Lower leg skin (tissue), 4 donors: Measurements from ENCODE around the gene ANXA6. TPM values are rescaled to one million over a fixed set of nuclear protein-coding genes. Genes with fewer than 3 reads are reported as not detected.

ENCODE experiments used
- DNase-seq, 2 donors: peaks; one replicate each; pipeline ENCODE4 v3.0.0-alpha.2; 2019; ENCODE audit warnings: low spot score in 2 of 2
- H3K4me3 ChIP-seq: fragments of 200-600 bp; sonication (generic); 2 replicates; pipeline ENCODE4 v1.5.1; 2017; ENCODE audit warnings: mild to moderate bottlenecking, low read depth; ENCODE audit not compliant: poor library complexity, severe bottlenecking
- CTCF ChIP-seq, 3 donors: fragments of 450-650 bp; IDR thresholded peaks; one replicate each; pipeline ENCODE4 v1.5.1; 2016; ENCODE audit warnings: antibody characterized with exemption in 3 of 3, mild to moderate bottlenecking in 3 of 3, moderate library complexity in 2 of 3
- POLR2A ChIP-seq, 2 donors: fragments of 450-650 bp; IDR thresholded peaks; one replicate each; pipeline ENCODE4 v1.6.1; 2016 to 2017; ENCODE audit warnings: antibody characterized with exemption in 2 of 2, mild to moderate bottlenecking in 1 of 2, moderate library complexity in 1 of 2
- WGBS, 2 donors: methylation state at CpG; one replicate each; pipeline ENCODE4 v1.1.5; 2018; 5-methylcytosine and 5-hydroxymethylcytosine counted together
- intact Hi-C: fragments of 100-400 bp; cut with DNase I; formaldehyde crosslinking; loops from one replicate; pipeline ENCODE4 v1.15.0; 2023; ENCODE audit warnings: low total_unique reads
- total RNA-seq, 4 donors: library from RNA; depleted of rRNA; stranded (reverse); fragments of >200 nt; gene quantifications; one replicate each; pipeline ENCODE4 v1.1.0, GENCODE V29; 2016

The ANXA6 gene
- total RNA-seq, 4 donors from 2014 or later: 34.2 to 68.4 (median 43.3) TPM

DNA sequence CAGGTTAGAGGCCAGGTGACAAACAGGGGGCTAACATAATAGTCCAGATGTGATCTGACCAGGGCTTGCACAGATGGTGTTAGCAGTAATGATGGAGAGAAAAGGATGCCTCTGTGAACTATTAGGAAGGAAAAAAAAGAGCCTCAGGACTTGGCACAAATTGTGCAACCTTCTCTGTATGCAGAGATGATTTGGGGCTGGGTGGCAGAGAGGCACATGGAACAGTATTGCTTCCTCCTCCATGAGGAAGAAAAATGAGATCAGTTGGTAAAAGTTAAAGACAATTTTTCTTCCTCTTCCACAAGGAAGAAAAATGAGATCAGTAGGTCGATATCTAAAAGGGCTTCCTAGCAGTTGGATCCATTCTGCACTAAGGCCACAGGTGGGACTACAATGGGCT is 13.9 kb upstream of the ANXA6 start:
- TF ChIP-seq CTCF (IDR thresholded peaks at IDR 0.05) (no peak), POLR2A (IDR thresholded peaks at IDR 0.05) (no peak)
- intact Hi-C loops: no loop called here
- WGBS, 2 donors: 70 to 76% methylated on average over 1 of the region's 1 CpG

DNA sequence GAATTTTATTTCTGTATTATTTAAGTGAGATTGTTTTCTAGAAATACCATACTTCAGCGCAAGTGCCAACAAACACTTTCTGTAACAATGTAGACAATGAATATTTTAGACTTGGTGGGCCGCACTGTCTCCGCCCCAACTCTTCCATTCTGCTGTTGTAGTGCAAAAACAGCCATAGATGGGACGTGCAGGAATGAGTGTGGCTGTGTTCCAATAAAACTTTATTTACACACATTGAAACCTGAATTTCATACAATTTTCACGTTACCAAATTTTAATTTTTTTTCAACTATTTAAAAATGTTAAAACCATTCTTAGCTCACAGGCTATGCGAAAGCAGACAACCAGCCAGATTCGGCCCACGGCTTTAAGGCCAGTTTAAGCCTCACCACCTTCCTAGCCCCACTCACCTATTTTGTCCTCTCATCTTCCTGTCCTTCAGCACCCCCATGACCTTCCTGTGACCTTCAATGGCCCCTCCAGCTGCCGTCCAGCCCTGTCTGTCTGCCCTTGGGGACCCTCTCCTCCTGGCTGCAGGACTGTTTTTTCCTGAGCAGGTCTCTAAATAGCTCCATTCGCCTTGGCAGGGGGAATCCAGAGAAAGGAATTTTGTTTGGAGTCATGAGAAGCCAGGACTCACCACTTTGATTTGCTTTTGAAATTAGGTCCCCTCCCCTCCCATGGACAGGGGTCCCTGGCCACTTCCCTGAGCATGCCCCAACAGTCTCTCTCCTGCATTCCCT is 11.2 kb upstream of the ANXA6 start:
- 78 to 85% methylated on average over 10 of the region's 10 CpGs for WGBS, 2 donors
- DNase-seq: peak in 1 of 2 donors; percentile 53
- intact Hi-C loops: loop anchor here (5.0 kb wide), 1 partner anchor 36 kb away; no protein-coding TSS in a partner anchor

More for the DNA sequence above, 13.9 kb upstream of the ANXA6 start:
- DNase-seq: no peak
- no peak overlapping the region for H3K4me3 ChIP-seq

GRCh38 chr5:151167022-151167421 is 9.4 kb upstream of the ANXA6 start:
- H3K4me3 ChIP-seq: no peak overlapping the region
- 80 to 82% methylated on average over 9 of the region's 9 CpGs for WGBS, 2 donors
- TF ChIP-seq CTCF (IDR thresholded peaks at IDR 0.05): no peak
- TF ChIP-seq POLR2A (IDR thresholded peaks at IDR 0.05): no peak
- DNase-seq: no peak
- intact Hi-C loops: loop anchor here (5.0 kb wide), 1 partner anchor 35 kb away; no protein-coding TSS in a partner anchor

More for the DNA sequence above, 11.2 kb upstream of the ANXA6 start:
- H3K4me3 ChIP-seq: no peak overlapping the region
- TF ChIP-seq CTCF (IDR thresholded peaks at IDR 0.05) (no peak), POLR2A (IDR thresholded peaks at IDR 0.05) (no peak)

DNA sequence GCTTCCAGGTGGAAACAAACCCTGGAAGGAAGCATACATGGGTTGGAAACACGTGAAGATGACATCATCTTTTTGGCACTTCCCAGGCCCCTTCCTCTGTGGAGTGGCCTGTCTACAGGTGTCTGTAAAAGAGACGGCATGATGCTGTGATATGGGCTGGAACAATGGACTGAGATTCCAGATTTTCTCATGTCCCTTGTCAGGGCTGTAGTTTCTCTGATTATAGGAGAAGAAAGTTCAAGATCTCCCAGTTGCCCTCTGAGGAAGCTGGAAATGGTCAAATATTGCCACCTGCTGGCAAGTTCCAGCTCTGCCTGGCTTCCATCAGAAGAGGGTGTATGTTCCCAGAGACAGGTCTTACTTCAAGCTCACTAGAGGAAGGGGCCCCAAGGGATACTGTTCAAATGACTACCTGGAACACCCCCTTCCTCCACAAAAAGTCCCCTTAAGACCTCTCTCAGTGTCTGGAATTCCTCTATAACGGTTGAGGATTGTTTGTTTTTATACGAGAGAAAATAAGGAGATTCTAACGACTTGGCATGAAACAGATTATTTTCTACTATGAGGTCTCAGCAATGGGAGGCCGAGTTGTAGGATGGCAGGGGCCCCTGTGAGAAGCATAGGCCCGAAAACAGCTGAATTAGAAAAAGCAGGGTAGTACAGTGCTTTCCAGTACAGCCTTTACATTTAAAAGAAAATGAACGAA is 7.3 kb upstream of the ANXA6 start:
- WGBS, 2 donors: 32 to 38% methylated on average over 8 of the region's 8 CpGs
- intact Hi-C loops: loop anchor here (5.0 kb wide), 1 partner anchor 33 kb away; no protein-coding TSS in a partner anchor
- peak; percentile 77 to 94 for DNase-seq
- TF ChIP-seq CTCF (IDR thresholded peaks at IDR 0.05) (peak in 1 of 3 donors; percentile 75), POLR2A (IDR thresholded peaks at IDR 0.05) (no peak)
- H3K4me3 ChIP-seq: no peak overlapping the region

- intact Hi-C loops: no loop called here
- 53 to 74% methylated on average over 1 of the region's 1 CpG for WGBS, 2 donors
- TF ChIP-seq CTCF (IDR thresholded peaks at IDR 0.05) (no peak), POLR2A (IDR thresholded peaks at IDR 0.05) (no peak)
- no peak for DNase-seq
- H3K4me3 ChIP-seq: no peak overlapping the region
Measured at GRCh38 chr5:151162776-151163175, 5.2 kb upstream of the ANXA6 start.
